Psoas muscle (tissue), 8 donors: Measurements from ENCODE around the gene FIG4. TPM values are rescaled to one million over a fixed set of nuclear protein-coding genes. Genes with fewer than 3 reads are reported as not detected.

ENCODE experiments used
- ATAC-seq, 4 donors: fragments of 200-7000 bp; cut with Tn5 transposase; one replicate each; pipeline ENCODE4 v1.9.1; 2020; ENCODE audit warnings: moderate library complexity in 3 of 4, mild to moderate bottlenecking in 2 of 4
- DNase-seq, 2 donors: peaks; one replicate each; pipeline ENCODE4 v3.0.0-alpha.2; 2020
- H3K27ac ChIP-seq: fragments of 200-600 bp; one replicate; pipeline ENCODE4 v1.8.0; 2022
- H3K27me3 ChIP-seq, 3 donors: fragments of 200-600 bp in 1 of 3; one replicate each; pipeline versions ENCODE4 v1.6.1 to v1.8.0; 2013 to 2022; ENCODE audit warnings: low read length in 2 of 3, mild to moderate bottlenecking in 2 of 3, moderate library complexity in 1 of 3; ENCODE audit not compliant: insufficient read depth in 3 of 3
- H3K36me3 ChIP-seq, 2 donors: fragments of 200-600 bp in 1 of 2; one replicate each; pipeline versions ENCODE4 v1.6.1 to v1.8.0; 2013 to 2022; ENCODE audit warnings: low read depth in 1 of 2, mild to moderate bottlenecking in 1 of 2, moderate library complexity in 1 of 2; ENCODE audit not compliant: insufficient read depth in 1 of 2
- H3K4me1 ChIP-seq: fragments of 200-600 bp; one replicate; pipeline ENCODE4 v1.8.0; 2022
- H3K4me3 ChIP-seq: fragments of 200-600 bp; one replicate; pipeline ENCODE4 v1.8.0; 2022; ENCODE audit warnings: mild to moderate bottlenecking
- H3K9me3 ChIP-seq: fragments of 200-600 bp; one replicate; pipeline ENCODE4 v1.8.0; 2022
- CTCF ChIP-seq: fragments of 200-600 bp; IDR thresholded peaks from one replicate; pipeline ENCODE4 v1.8.0; 2022; ENCODE audit warnings: antibody characterized with exemption
- WGBS, 3 donors: extraction: QIAGEN DNeasy Blood & Tissue Kit; methylation state at CpG; one replicate each; pipeline versions ENCODE4 v1.1.6 to v1.1.7; 2013; 5-methylcytosine and 5-hydroxymethylcytosine counted together
- intact Hi-C, 2 donors: fragments of 100-400 bp; cut with DNase I; formaldehyde crosslinking; loops; one replicate each; pipeline versions ENCODE4 v1.11.0 to v1.14.2; 2022
- polyA plus RNA-seq, 3 donors: library from polyadenylated mRNA; stranded (reverse); fragments of 200-250 nt; gene quantifications; one replicate each; pipeline ENCODE4 v1.2.3, GENCODE V29; 2013
- total RNA-seq, 4 donors: library from RNA; stranded (reverse); fragmentation: NEBNext Ultra II Directional in 2 of 4; extraction: Animal tissue kit (Norgen Biotek cat#: 25700) in 2 of 4; gene quantifications; one replicate each; pipeline versions ENCODE4 v1.2.1 to v1.2.4, GENCODE V29; 2021 to 2023
- donor health status: healthy with polysubstance abuse.
- donor health status: DM: no; HTN: no; CAD: no; lungs with moderate emphysema.
- donor health status: Bipolar disorder and iron deficiency.
- donor health status: healthy.
- donor health status: DM: yes; HTN: yes; CAD: no.
- donor health status: DM: no; HTN: no; CAD: no.
- donor health status: DM: no; HTN: no; CAD: no.
- donor health status: DM: yes; HTN: yes; CAD: no.

FIG4 gene
- total and polyA plus RNA-seq, 7 donors = 5.8 to 12.5 (median 8.6) TPM

- no peak for DNase-seq
Measured at GRCh38 chr6:109800771-109801170, 109.7 kb downstream of the FIG4 start.

DNA sequence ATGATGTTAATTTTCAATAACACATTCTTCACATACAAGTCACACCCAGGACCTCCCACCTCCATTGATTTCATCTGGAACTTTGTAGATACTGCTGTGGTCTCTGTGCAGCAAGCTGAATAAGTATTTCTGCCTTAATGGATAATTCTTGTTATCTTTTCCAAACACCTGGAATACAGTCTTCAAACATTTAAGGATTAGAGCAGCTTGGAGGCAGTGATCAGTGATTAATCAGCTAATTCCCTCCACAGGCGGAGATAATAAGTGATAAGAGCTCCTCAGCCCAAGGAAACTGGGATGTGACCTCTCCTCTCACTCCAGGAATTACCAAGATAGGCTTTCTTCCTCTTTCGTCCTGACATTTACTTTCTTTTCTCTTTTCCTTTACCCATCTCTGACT is 110.7 kb downstream of the FIG4 start:
- H3K27me3 ChIP-seq = no peaks in the 10 kb centered on the region
- WGBS, 3 donors = 92 to 98% (median 92%) methylated on average over 2 of the region's 2 CpGs

More at GRCh38 chr6:109800771-109801170, 109.7 kb downstream of the FIG4 start:
- no peak overlapping the region for H3K27ac ChIP-seq
- TF ChIP-seq CTCF = no peak
- H3K36me3 ChIP-seq = peaks cover 0 to 17% of the 10 kb centered on the region in 2 donors
- 76 to 85% (median 78%) methylated on average over 2 of the region's 2 CpGs for WGBS, 3 donors
- H3K27me3 ChIP-seq = no peaks in the 10 kb centered on the region
- no peak for ATAC-seq
- no peaks in the 10 kb centered on the region for H3K4me1 ChIP-seq
- intact Hi-C loops = no loop called here
- H3K4me3 ChIP-seq = no peak overlapping the region
- H3K9me3 ChIP-seq = no peaks in the 10 kb centered on the region

DNA sequence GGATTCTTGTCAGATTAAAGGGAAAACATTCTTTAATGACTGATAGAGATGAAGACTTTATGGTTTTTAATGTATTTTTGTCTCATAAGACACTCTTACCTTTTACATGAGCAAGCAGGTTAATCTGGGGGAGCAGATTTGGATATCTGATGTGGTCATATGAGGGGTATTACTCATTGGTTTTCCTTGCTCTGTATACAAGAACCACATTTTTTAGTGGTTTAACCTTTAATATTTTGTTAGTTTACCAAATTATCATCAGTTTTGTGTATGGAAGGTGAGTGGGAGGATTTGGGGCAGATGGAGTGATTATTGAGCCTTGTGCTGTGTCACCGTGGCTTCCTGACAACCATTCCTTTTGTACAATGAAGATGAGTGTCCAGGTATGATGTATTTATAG is 112.9 kb downstream of the FIG4 start:
- 87 to 93% (median 90%) methylated on average over 1 of the region's 1 CpG for WGBS, 3 donors

More for the DNA sequence above, 110.7 kb downstream of the FIG4 start:
- TF ChIP-seq CTCF = no peak
- ATAC-seq (no peak), DNase-seq (no peak)
- Histone ChIP-seq H3K4me3 (no peak overlapping the region), H3K27ac (no peak overlapping the region), H3K9me3 (no peaks in the 10 kb centered on the region), H3K36me3 (peaks cover 0 to 17% of the 10 kb centered on the region in 2 donors), H3K4me1 (no peaks in the 10 kb centered on the region)
- intact Hi-C loops = no loop called here

GRCh38 chr6:109807881-109808280 is 116.8 kb downstream of the FIG4 start:
- ATAC-seq (no peak), DNase-seq (no peak)
- Histone ChIP-seq H3K27me3 (no peaks in the 10 kb centered on the region), H3K9me3 (no peaks in the 10 kb centered on the region), H3K4me1 (no peaks in the 10 kb centered on the region), H3K27ac (no peak overlapping the region), H3K4me3 (no peak overlapping the region), H3K36me3 (no peaks in the 10 kb centered on the region)
- TF ChIP-seq CTCF = no peak
- intact Hi-C loops = no loop called here

More for the DNA sequence above, 112.9 kb downstream of the FIG4 start:
- Histone ChIP-seq H3K4me1 (no peaks in the 10 kb centered on the region), H3K9me3 (no peaks in the 10 kb centered on the region), H3K36me3 (peaks cover 0 to 7% of the 10 kb centered on the region in 2 donors), H3K4me3 (no peak overlapping the region), H3K27me3 (no peaks in the 10 kb centered on the region), H3K27ac (no peak overlapping the region)
- DNase-seq (no peak), ATAC-seq (no peak)
- no peak for TF ChIP-seq CTCF
- intact Hi-C loops = no loop called here

DNA sequence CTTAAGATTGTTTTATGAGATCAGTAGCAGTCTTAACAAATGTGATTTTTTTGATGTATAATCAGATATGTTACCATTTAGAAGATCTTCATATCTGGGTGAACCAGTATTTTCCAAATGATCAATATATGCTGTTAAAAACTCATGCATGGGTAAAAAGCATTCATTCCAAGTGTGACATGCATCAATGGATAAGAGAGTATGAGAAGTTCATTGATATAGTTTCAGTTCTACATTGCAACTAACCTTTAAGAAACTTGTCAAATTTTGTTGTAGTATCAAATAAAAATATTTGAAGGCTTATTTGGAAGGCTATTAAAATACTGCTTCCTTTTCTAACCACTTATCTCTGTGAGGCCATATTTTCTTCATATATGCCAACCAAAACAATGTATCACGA is 117.7 kb downstream of the FIG4 start:
- H3K27me3 ChIP-seq = no peaks in the 10 kb centered on the region
- intact Hi-C loops = no loop called here
- TF ChIP-seq CTCF = no peak
- no peak overlapping the region for H3K4me3 ChIP-seq
- ATAC-seq (no peak), DNase-seq (no peak)
- H3K27ac ChIP-seq = no peak overlapping the region
- H3K4me1 ChIP-seq = no peaks in the 10 kb centered on the region
- no peaks in the 10 kb centered on the region for H3K36me3 ChIP-seq
- no peaks in the 10 kb centered on the region for H3K9me3 ChIP-seq
- 85 to 90% (median 87%) methylated on average over 1 of the region's 1 CpG for WGBS, 3 donors
